ENCODE results near the gene MS4A4A.

MS4A4A gene

GRCh38 chr11:60318726-60319125, 38.3 kb downstream of the MS4A4A start:
- no peak for DNase-seq
- no peak for TF ChIP-seq CTCF (IDR thresholded peaks at IDR 0.05)
- Mint-ChIP-seq H3K4me1 (no peaks in the 10 kb centered on the region), H3K27ac (no peak overlapping the region), H3K4me3 (no peak overlapping the region), H3K9me3 (peaks cover 19% of the 10 kb centered on the region), H3K27me3 (ENCODE audit: low read depth, poor library complexity) (no peaks in the 10 kb centered on the region), H3K36me3 (ENCODE audit: low read depth) (no peaks in the 10 kb centered on the region)

DNA sequence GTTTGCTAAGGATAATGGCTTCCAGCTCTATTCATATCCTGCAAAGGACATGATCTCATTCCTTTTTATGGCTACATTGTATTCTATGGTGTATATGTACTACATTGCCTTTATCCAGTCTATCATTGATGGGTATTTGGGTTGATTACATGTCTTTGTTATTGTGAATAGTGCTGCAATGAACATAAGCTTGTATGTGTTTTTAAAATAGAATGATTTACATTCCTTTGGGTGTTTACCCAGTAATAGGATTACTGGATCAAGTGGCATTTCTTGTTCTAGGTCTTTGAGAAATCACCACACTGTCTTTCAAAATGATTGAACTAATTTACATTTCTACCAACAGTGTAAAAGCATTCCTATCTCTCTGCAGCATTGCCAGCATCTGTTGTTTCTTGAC, 40.6 kb downstream of the MS4A4A start:
- Mint-ChIP-seq H3K27me3 (ENCODE audit: low read depth, poor library complexity) (peaks cover 3% of the 10 kb centered on the region), H3K4me3 (no peak overlapping the region), H3K36me3 (ENCODE audit: low read depth) (no peaks in the 10 kb centered on the region), H3K9me3 (peaks cover 19% of the 10 kb centered on the region), H3K4me1 (no peaks in the 10 kb centered on the region), H3K27ac (no peak overlapping the region)
- TF ChIP-seq CTCF (IDR thresholded peaks at IDR 0.05) = no peak
- no peak for DNase-seq

- TF ChIP-seq CTCF (IDR thresholded peaks at IDR 0.05) = no peak
- no peak within 1 kb of the TSS for H3K27ac Mint-ChIP-seq
- no peak for DNase-seq
- peaks cover 28% of the 10 kb centered on the region for H3K9me3 Mint-ChIP-seq
- no peak within 1 kb of the TSS for H3K4me3 Mint-ChIP-seq
- no peaks in the 10 kb centered on the region for H3K36me3 Mint-ChIP-seq (ENCODE audit: low read depth)
- H3K27me3 Mint-ChIP-seq (ENCODE audit: low read depth, poor library complexity) = peaks cover 8% of the 10 kb centered on the region
- no peaks in the 10 kb centered on the region for H3K4me1 Mint-ChIP-seq
These were observed 46.5 kb downstream of the MS4A4A start, which contains the start of gene MS4A6E for GRCh38 chr11:60326955-60327354. Gene MS4A6E, plus strand, starts transcription at chr11:60327255. Its CDS starts 7,641 bp downstream, at chr11:60334896.

DNA sequence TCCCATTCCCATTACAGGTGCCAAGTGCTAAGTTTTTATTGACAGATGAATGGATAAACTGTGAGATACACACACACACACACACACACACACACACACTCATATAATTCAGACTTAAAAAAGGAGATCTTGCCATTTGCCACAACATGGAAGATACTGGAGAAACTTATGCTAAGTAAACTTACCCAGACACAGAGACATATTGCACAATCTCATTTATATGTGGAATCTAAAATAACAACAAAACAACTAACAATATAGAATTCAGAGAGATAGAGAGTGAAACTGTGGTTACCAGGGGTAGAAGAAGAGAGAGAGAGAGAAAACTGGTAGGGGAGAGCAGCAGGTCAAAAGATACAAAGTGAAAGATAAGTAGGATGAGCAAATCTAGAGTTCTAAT, 48.0 kb downstream of the MS4A4A start:
- no peaks in the 10 kb centered on the region for H3K36me3 Mint-ChIP-seq (ENCODE audit: low read depth)
- peaks cover 8% of the 10 kb centered on the region for H3K27me3 Mint-ChIP-seq (ENCODE audit: low read depth, poor library complexity)
- TF ChIP-seq CTCF (IDR thresholded peaks at IDR 0.05) = no peak
- H3K9me3 Mint-ChIP-seq = peaks cover 27% of the 10 kb centered on the region
- no peak overlapping the region for H3K4me3 Mint-ChIP-seq
- H3K4me1 Mint-ChIP-seq = no peaks in the 10 kb centered on the region
- no peak for DNase-seq
- no peak overlapping the region for H3K27ac Mint-ChIP-seq

GRCh38 chr11:60332846-60333245, 52.4 kb downstream of the MS4A4A start:
- Mint-ChIP-seq H3K4me3 (no peak overlapping the region), H3K36me3 (ENCODE audit: low read depth) (no peaks in the 10 kb centered on the region), H3K9me3 (peaks cover 27% of the 10 kb centered on the region), H3K27me3 (ENCODE audit: low read depth, poor library complexity) (no peaks in the 10 kb centered on the region), H3K27ac (no peak overlapping the region), H3K4me1 (no peaks in the 10 kb centered on the region)
- no peak for TF ChIP-seq CTCF (IDR thresholded peaks at IDR 0.05)
- no peak for DNase-seq

DNA sequence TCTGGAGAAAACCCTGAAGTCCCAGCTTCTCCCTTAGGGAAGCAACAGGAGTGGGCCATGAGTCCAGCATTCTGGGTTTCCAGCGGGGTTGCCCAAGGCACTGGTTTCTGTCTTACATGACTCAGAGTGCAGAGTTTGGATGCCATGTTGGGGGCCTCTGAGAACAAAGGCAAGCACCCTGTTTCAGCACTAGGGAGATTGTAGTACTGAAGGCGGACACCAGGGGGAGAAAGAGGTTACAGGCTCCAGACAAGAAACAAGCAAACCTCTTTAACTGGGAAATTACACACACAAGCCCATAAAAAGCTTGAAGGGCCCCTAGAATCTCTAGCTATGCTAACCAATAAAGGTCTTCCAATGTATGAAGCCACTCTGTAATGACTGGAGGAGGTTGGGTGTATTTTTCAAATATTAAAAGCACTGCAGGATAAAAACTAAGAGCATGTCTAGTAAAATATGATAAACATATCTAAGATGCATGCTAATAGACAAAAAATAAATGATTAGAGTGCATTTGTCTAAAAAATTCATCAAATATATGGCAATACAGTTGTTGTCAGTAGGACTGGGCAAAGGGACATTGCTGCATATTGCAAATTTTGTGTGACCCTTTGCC, 53.6 kb downstream of the MS4A4A start:
- Mint-ChIP-seq H3K4me3 (no peak overlapping the region), H3K27ac (no peak overlapping the region), H3K4me1 (no peaks in the 10 kb centered on the region), H3K27me3 (ENCODE audit: low read depth, poor library complexity) (peaks cover 3% of the 10 kb centered on the region), H3K36me3 (ENCODE audit: low read depth) (no peaks in the 10 kb centered on the region), H3K9me3 (peaks cover 27% of the 10 kb centered on the region)
- peak; percentile 76 for TF ChIP-seq CTCF (IDR thresholded peaks at IDR 0.05)
- peak; percentile 81 for DNase-seq
